IMR-90 (cell line): ENCODE measurements around the gene PLXDC2.

Experiments used
- FOS ChIP-seq: fragments of 150-350 bp; IDR thresholded peaks from 2 replicates; pipeline ENCODE4 v1.6.1; 2016; ENCODE audit warnings: low read depth, low read length
- POLR2A ChIP-seq: IDR thresholded peaks from 2 replicates; pipeline ENCODE4 v1.6.1; 2012; ENCODE audit warnings: mild to moderate bottlenecking, low read depth, low read length
- RCOR1 ChIP-seq: IDR thresholded peaks from 2 replicates; pipeline ENCODE4 v1.6.1; 2012; ENCODE audit warnings: mild to moderate bottlenecking, low read length, improper control_type of control experiment; ENCODE audit not compliant: insufficient replicate concordance
- RFX5 ChIP-seq: IDR thresholded peaks from 2 replicates; pipeline ENCODE4 v1.8.0; 2012; ENCODE audit warnings: low read depth, mild to moderate bottlenecking, low read length, moderate library complexity
- SMC3 ChIP-seq: fragments of 150-350 bp; IDR thresholded peaks from 2 replicates; pipeline ENCODE4 v1.6.1; 2016; ENCODE audit warnings: low read depth, mild to moderate bottlenecking, antibody characterized with exemption, low read length, moderate library complexity
- TF ChIP-seq, protein P1 (sequence below): conservative IDR thresholded peaks from 2 replicates; pipeline ENCODE4 v1.5.1; 2012; ENCODE audit warnings: mild to moderate bottlenecking, low read depth, low read length, improper control_type of control experiment
- TF ChIP-seq, protein P2 (sequence below): fragments of 150-350 bp; IDR thresholded peaks from 2 replicates; pipeline ENCODE4 v1.6.1; 2017; ENCODE audit warnings: mild to moderate bottlenecking, antibody characterized with exemption, low read length, low read depth

DNA sequence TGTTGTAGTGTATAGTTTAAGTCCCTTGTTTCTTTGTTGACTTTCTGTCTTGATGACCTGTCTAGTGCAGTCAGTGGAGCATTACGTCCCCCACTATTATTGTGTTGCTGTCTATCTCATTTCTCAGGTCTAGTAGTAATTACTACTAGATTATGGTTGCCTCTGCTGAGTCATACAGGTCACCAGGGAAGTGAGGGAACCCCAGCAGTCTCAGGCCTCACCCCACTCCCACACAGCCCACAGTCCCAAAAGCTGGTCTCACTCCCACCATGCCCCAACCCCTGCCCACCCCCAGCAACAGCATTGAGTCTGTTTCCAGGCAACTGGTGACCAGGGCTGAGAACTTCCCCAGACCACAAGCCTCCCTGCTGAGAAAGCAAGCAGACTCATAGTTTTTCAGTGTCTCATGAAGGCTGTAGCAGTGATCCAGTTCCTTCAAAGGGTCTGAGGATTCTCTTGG, 88.0 kb downstream of the PLXDC2 start:
- TF ChIP-seq, protein P1, sequence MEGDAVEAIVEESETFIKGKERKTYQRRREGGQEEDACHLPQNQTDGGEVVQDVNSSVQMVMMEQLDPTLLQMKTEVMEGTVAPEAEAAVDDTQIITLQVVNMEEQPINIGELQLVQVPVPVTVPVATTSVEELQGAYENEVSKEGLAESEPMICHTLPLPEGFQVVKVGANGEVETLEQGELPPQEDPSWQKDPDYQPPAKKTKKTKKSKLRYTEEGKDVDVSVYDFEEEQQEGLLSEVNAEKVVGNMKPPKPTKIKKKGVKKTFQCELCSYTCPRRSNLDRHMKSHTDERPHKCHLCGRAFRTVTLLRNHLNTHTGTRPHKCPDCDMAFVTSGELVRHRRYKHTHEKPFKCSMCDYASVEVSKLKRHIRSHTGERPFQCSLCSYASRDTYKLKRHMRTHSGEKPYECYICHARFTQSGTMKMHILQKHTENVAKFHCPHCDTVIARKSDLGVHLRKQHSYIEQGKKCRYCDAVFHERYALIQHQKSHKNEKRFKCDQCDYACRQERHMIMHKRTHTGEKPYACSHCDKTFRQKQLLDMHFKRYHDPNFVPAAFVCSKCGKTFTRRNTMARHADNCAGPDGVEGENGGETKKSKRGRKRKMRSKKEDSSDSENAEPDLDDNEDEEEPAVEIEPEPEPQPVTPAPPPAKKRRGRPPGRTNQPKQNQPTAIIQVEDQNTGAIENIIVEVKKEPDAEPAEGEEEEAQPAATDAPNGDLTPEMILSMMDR, result no peak
- TF ChIP-seq SMC3 (no peak), RCOR1 (no peak), POLR2A (no peak), RFX5 (no peak), FOS (no peak)
- TF ChIP-seq, protein P2, sequence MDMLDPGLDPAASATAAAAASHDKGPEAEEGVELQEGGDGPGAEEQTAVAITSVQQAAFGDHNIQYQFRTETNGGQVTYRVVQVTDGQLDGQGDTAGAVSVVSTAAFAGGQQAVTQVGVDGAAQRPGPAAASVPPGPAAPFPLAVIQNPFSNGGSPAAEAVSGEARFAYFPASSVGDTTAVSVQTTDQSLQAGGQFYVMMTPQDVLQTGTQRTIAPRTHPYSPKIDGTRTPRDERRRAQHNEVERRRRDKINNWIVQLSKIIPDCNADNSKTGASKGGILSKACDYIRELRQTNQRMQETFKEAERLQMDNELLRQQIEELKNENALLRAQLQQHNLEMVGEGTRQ, result no peak
